HepG2 (cell line): ENCODE results near the gene SLC11A1. TPM values are rescaled to one million over a fixed set of nuclear protein-coding genes. Genes with fewer than 3 reads are reported as not detected.

Experiments used
- CBFB ChIP-seq: sonication (generic); formaldehyde crosslinking; IDR thresholded peaks from 2 replicates; pipeline ENCODE4 v1.4.0; 2020; ENCODE audit warnings: missing genetic modification reagents
- GZF1 ChIP-seq: sonication (generic); formaldehyde crosslinking; IDR thresholded peaks from 2 replicates; pipeline ENCODE4 v1.5.1; 2020; ENCODE audit warnings: mild to moderate bottlenecking, missing genetic modification reagents
- HOXA3 ChIP-seq: sonication (generic); formaldehyde crosslinking; IDR thresholded peaks from 2 replicates; pipeline ENCODE4 v1.5.0; 2020; ENCODE audit warnings: missing genetic modification reagents
- PPARG ChIP-seq: conservative IDR thresholded peaks from 2 replicates; pipeline ENCODE4 v1.6.1; 2016; ENCODE audit warnings: missing biosample characterization, missing genetic modification reagents
- WIZ ChIP-seq: sonication (generic); formaldehyde crosslinking; IDR thresholded peaks from 2 replicates; pipeline ENCODE4 v1.5.1; 2020; ENCODE audit warnings: mild to moderate bottlenecking, missing genetic modification reagents
- ZNF33A ChIP-seq: sonication (generic); formaldehyde crosslinking; IDR thresholded peaks from 2 replicates; pipeline ENCODE4 v1.5.1; 2020; ENCODE audit warnings: missing genetic modification reagents, mild to moderate bottlenecking, moderate library complexity, borderline replicate concordance
- ZNF44 ChIP-seq: sonication (generic); formaldehyde crosslinking; IDR thresholded peaks from 2 replicates; pipeline ENCODE4 v1.5.1; 2020; ENCODE audit warnings: mild to moderate bottlenecking, missing genetic modification reagents
- ZNF446 ChIP-seq: sonication (generic); formaldehyde crosslinking; IDR thresholded peaks from 2 replicates; pipeline ENCODE4 v1.5.0; 2020; ENCODE audit warnings: mild to moderate bottlenecking, missing genetic modification reagents
- ZNF879 ChIP-seq: sonication (generic); formaldehyde crosslinking; IDR thresholded peaks from 2 replicates; pipeline ENCODE4 v1.8.1; 2023; ENCODE audit warnings: missing genetic modification reagents
- polyA plus RNA-seq, 8 experiments: library from polyadenylated mRNA; depleted of rRNA in 3 of 8; stranded (reverse) in 7 of 8; unstranded in 1 of 8; fragments of >200 nt; fragmentation: Illumina TruSeq in 4 of 8; extraction: Trizol in 4 of 8; gene quantifications; 2 replicates each; pipeline versions ENCODE4 v1.2.1 to v1.2.3, GENCODE V29; 2011 to 2016; ENCODE audit warnings: low read depth in 4 of 8, missing spikeins in 1 of 8, mixed read lengths in 1 of 8; ENCODE audit not compliant: insufficient read depth in 1 of 8
- total RNA-seq, 5 experiments: library from RNA; depleted of rRNA; stranded (reverse); fragments of >200 nt; fragmentation: Illumina TruSeq; extraction: Trizol; gene quantifications; 2 replicates each; pipeline ENCODE4 v1.2.3, GENCODE V29; 2016; ENCODE audit warnings: low read depth in 1 of 5
- TF ChIP-seq, protein P1 (sequence below): sonication (generic); formaldehyde crosslinking; IDR thresholded peaks from 2 replicates; pipeline ENCODE4 v1.4.0; 2020; ENCODE audit warnings: mild to moderate bottlenecking, missing genetic modification reagents
- TF ChIP-seq, protein P2 (sequence below): IDR thresholded peaks from 2 replicates; pipeline ENCODE4 v1.6.1; 2012; ENCODE audit warnings: inconsistent platforms
- TF ChIP-seq, protein P3 (sequence below): IDR thresholded peaks from 2 replicates; pipeline ENCODE4 v1.6.1; 2016; ENCODE audit warnings: missing compliant biosample characterization, missing genetic modification reagents, borderline replicate concordance
- TF ChIP-seq, protein P4 (sequence below): sonication (generic); formaldehyde crosslinking; IDR thresholded peaks from 2 replicates; pipeline ENCODE4 v1.5.1; 2020; ENCODE audit warnings: mild to moderate bottlenecking, missing genetic modification reagents, moderate library complexity

SLC11A1 gene
- total and polyA plus RNA-seq, 2 of the 13 experiments (the other 11 are each of a cell fraction or from before 2014, with no cell fraction given) = 0.33 to 2.3 TPM

DNA sequence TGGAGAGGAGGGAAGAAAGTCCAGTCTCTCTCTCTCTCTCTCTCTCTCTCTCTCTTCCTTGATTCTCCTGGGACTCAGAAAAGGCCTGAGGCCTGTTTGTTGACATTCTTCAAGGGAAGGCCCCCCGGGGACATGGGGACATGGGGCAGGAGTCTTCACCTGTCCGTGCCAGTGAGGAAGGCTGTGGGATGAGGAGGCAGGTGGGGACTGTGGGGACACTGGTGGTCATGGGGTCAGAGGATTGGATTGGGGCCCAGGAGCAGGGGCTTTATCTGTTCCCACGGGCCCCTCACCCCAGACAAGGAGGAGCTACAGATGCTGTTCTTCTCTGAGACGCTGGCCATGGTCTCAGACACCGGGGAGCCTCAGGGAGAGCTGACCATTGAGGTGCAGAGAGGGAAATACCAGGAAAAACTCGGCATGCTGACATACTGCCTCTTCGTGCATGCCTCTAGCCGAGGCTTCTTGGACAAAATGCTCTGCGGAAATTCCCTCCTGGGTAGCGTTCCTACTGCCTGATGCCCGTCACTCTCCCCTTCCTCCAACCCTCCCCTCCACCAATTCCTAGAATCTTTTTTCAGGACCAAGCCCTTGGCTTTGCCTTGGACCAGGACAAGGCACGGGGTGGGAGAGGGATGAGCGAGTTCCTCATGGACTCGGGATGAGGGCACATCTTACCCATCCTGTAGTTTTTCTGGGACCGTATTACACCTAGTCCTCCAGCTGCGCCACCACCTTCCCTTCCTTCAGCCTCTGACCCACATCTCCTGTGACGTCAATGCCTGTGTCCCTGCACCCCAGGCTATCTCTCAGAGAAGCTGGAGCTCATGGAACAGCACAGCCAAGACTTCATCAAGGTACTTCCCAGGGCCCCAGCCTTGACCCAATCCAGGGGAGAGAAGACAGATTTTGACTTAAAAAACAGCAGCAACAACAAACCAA is 24.6 kb upstream of the SLC11A1 start (continued):
- TF ChIP-seq WIZ (0 out of 2 replicates have a peak, but pooled peaks have one; percentile 40), GZF1 (CRISPR knock-in tag) (peak; percentile 95), ZNF44 (CRISPR knock-in tag) (0 out of 2 replicates have a peak, but pooled peaks have one; percentile 60), CBFB (CRISPR knock-in tag) (no peak), PPARG (CRISPR knock-in tag) (peak; percentile 59; the same call in 1 of the 2 replicates), ZNF879 (CRISPR knock-in tag) (no peak), ZNF33A (no peak), HOXA3 (CRISPR knock-in tag) (no peak), ZNF446 (CRISPR knock-in tag) (no peak)
- TF ChIP-seq, protein P1, sequence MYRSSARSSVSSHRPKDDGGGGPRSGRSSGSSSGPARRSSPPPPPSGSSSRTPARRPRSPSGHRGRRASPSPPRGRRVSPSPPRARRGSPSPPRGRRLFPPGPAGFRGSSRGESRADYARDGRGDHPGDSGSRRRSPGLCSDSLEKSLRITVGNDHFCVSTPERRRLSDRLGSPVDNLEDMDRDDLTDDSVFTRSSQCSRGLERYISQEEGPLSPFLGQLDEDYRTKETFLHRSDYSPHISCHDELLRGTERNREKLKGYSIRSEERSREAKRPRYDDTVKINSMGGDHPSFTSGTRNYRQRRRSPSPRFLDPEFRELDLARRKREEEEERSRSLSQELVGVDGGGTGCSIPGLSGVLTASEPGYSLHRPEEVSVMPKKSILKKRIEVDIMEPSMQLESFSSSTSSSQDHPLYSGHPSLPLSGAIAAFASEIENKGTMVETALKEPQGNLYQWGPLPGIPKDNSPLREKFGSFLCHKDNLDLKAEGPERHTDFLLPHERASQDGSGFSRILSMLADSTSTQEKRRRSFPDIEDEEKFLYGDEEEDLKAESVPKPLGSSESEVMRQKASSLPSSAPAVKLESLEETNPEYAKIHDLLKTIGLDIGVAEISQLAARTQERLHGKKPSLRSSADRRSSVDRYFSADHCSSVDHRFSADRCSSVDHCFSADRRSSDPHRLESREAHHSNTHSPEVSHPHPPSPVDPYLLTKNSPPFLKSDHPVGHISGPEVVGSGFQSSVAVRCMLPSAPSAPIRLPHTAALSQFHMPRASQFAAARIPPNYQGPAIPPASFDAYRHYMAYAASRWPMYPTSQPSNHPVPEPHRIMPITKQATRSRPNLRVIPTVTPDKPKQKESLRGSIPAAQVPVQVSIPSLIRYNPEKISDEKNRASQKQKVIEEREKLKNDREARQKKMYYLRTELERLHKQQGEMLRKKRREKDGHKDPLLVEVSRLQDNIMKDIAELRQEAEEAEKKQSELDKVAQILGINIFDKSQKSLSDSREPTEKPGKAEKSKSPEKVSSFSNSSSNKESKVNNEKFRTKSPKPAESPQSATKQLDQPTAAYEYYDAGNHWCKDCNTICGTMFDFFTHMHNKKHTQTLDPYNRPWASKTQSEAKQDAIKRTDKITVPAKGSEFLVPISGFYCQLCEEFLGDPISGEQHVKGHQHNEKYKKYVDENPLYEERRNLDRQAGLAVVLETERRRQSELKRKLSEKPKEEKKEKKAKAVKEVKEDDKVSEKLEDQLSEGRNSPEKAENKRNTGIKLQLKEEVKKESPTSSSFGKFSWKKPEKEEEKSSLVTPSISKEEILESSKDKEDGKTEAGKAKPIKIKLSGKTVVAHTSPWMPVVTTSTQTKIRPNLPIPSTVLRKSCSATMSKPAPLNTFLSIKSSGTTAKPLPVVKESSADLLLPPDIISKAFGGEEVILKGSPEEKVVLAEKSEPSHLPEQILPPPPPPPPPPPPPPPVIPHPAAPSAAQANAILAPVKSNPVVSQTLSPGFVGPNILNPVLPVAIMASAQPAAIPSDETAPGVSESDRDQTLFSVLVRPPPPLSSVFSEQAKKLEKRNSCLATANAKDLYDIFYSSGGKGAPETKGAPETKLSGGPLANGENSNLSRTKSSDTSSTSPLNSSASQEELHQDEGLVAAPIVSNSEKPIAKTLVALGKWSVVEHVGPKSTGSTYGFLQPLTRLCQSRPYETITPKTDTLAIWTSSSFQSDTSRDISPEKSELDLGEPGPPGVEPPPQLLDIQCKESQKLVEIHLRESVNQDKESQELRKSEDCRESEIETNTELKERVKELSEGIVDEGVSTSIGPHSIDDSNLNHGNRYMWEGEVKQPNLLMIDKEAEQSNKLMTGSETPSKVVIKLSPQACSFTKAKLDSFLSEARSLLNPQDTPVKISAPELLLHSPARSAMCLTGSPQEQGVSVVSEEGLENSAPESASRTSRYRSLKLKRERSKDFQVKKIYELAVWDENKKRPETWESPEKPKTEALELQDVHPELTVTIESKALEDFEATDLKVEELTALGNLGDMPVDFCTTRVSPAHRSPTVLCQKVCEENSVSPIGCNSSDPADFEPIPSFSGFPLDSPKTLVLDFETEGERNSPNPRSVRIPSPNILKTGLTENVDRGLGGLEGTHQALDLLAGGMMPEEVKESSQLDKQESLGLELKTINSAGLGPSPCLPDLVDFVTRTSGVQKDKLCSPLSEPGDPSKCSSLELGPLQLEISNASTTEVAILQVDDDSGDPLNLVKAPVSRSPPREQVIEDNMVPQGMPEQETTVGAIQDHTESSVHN (CRISPR knock-in tag) = no peak
- TF ChIP-seq, protein P2, sequence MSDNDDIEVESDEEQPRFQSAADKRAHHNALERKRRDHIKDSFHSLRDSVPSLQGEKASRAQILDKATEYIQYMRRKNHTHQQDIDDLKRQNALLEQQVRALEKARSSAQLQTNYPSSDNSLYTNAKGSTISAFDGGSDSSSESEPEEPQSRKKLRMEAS = peak; percentile 47; the same call in 1 of the 2 replicates
- TF ChIP-seq, protein P3, sequence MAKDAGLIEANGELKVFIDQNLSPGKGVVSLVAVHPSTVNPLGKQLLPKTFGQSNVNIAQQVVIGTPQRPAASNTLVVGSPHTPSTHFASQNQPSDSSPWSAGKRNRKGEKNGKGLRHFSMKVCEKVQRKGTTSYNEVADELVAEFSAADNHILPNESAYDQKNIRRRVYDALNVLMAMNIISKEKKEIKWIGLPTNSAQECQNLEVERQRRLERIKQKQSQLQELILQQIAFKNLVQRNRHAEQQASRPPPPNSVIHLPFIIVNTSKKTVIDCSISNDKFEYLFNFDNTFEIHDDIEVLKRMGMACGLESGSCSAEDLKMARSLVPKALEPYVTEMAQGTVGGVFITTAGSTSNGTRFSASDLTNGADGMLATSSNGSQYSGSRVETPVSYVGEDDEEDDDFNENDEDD (CRISPR knock-in tag) = peak; percentile 24; the same call in 1 of the 2 replicates
- TF ChIP-seq, protein P4, sequence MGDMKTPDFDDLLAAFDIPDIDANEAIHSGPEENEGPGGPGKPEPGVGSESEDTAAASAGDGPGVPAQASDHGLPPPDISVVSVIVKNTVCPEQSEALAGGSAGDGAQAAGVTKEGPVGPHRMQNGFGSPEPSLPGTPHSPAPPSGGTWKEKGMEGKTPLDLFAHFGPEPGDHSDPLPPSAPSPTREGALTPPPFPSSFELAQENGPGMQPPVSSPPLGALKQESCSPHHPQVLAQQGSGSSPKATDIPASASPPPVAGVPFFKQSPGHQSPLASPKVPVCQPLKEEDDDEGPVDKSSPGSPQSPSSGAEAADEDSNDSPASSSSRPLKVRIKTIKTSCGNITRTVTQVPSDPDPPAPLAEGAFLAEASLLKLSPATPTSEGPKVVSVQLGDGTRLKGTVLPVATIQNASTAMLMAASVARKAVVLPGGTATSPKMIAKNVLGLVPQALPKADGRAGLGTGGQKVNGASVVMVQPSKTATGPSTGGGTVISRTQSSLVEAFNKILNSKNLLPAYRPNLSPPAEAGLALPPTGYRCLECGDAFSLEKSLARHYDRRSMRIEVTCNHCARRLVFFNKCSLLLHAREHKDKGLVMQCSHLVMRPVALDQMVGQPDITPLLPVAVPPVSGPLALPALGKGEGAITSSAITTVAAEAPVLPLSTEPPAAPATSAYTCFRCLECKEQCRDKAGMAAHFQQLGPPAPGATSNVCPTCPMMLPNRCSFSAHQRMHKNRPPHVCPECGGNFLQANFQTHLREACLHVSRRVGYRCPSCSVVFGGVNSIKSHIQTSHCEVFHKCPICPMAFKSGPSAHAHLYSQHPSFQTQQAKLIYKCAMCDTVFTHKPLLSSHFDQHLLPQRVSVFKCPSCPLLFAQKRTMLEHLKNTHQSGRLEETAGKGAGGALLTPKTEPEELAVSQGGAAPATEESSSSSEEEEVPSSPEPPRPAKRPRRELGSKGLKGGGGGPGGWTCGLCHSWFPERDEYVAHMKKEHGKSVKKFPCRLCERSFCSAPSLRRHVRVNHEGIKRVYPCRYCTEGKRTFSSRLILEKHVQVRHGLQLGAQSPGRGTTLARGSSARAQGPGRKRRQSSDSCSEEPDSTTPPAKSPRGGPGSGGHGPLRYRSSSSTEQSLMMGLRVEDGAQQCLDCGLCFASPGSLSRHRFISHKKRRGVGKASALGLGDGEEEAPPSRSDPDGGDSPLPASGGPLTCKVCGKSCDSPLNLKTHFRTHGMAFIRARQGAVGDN = peak; percentile 39; the same call in 1 of the 2 replicates
